G401.6 (cell line): ENCODE results near the gene RHOV.

Source experiments
- FAIRE-seq: peaks from 2 replicates; lab custom pipeline; 2012; peaks lifted over from hg19 to GRCh38; lab: Jason Lieb, UNC

The RHOV gene

GRCh38 chr15:40845036-40845435 lies 29.0 kb downstream of the RHOV start:
- no peak for FAIRE-seq

GRCh38 chr15:40844696-40845030 lies 29.4 kb downstream of the RHOV start:
- FAIRE-seq: no peak

- FAIRE-seq: no peak
These were observed 29.9 kb downstream of the RHOV start, which contains the start of gene SPINT1 for GRCh38 chr15:40843885-40844695. Gene SPINT1, plus strand, starts transcription at chr15:40844048. Its CDS starts 507 bp downstream, at chr15:40844555.

- no peak for FAIRE-seq
These were observed 30.7 kb downstream of the RHOV start for GRCh38 chr15:40843261-40843884.

GRCh38 chr15:40841741-40842140 lies 32.3 kb downstream of the RHOV start:
- FAIRE-seq: no peak

- no peak for FAIRE-seq
These were observed 35.3 kb downstream of the RHOV start for GRCh38 chr15:40838756-40839155.

GRCh38 chr15:40836020-40836419 lies 38.0 kb downstream of the RHOV start:
- FAIRE-seq: no peak

GRCh38 chr15:40832903-40833302 lies 41.1 kb downstream of the RHOV start:
- no peak for FAIRE-seq

GRCh38 chr15:40831861-40832260 lies 42.2 kb downstream of the RHOV start:
- no peak for FAIRE-seq

- no peak for FAIRE-seq
These were observed 43.1 kb downstream of the RHOV start for GRCh38 chr15:40830884-40831283.

GRCh38 chr15:40829115-40829514 lies 44.9 kb downstream of the RHOV start:
- no peak for FAIRE-seq

GRCh38 chr15:40828447-40829036 lies 45.5 kb downstream of the RHOV start, which contains the start of gene PPP1R14D:
Gene PPP1R14D, minus strand, starts transcription at chr15:40828708. Its CDS starts 67 bp downstream, at chr15:40828641.
- no peak for FAIRE-seq

GRCh38 chr15:40826423-40827075 lies 47.5 kb downstream of the RHOV start:
- FAIRE-seq: no peak

- no peak for FAIRE-seq
These were observed 48.2 kb downstream of the RHOV start for GRCh38 chr15:40825661-40826422.

GRCh38 chr15:40823572-40824343 lies 50.3 kb downstream of the RHOV start:
- no peak for FAIRE-seq
